SK-N-SH (cell line): ENCODE results near the gene TMEM138. TPM values are rescaled to one million over a fixed set of nuclear protein-coding genes. Genes with fewer than 3 reads are reported as not detected.

Experiments used
- CTCF ChIA-PET: fragments of 300-600, 350-600 bp; formaldehyde crosslinking; extraction: SDS; loops from one replicate; lab custom pipeline; 2021; lab: Yijun Ruan, JAX
- POLR2A ChIA-PET: fragments of 350-600 bp; sonication (Branson Sonifier 250); formaldehyde crosslinking; extraction: SDS; loops from one replicate; lab custom pipeline; 2020; ENCODE audit warnings: antibody characterized with exemption, inconsistent platforms; lab: Yijun Ruan, JAX
- DNase-seq: peaks from one replicate; pipeline ENCODE4 v3.0.0; 2012
- H2AFZ ChIP-seq: fragments of 200-600 bp; sonication (generic); 2 replicates; pipeline ENCODE4 v1.8.1; 2016; ENCODE audit warnings: antibody characterized with exemption, mild to moderate bottlenecking, low read depth
- H3F3A ChIP-seq: fragments of 200-600 bp; sonication (generic); replicated peaks from 2 replicates; pipeline ENCODE3; 2016; ENCODE audit warnings: antibody characterized with exemption, mild to moderate bottlenecking; ENCODE audit not compliant: insufficient read depth
- H3K27ac ChIP-seq, 2 experiments: fragments of 200-500 bp in 1 of 2; fragments of 200-600 bp in 1 of 2; sonication (Bioruptor generic) in 1 of 2; sonication (generic), shearing (Covaris generic) in 1 of 2; 2 replicates each; pipeline versions ENCODE4 v1.5.1 to v1.6.1; 2014 to 2016; ENCODE audit warnings: low read depth in 2 of 2, inconsistent platforms in 1 of 2, low read length in 1 of 2, mild to moderate bottlenecking in 1 of 2, mixed read lengths in 1 of 2
- H3K27me3 ChIP-seq: fragments of 200-600 bp; sonication (generic), shearing (Covaris generic); 2 replicates; pipeline ENCODE4 v1.6.1; 2016; ENCODE audit warnings: mixed run types; ENCODE audit not compliant: insufficient read depth
- H3K36me3 ChIP-seq, 2 experiments: fragments of 200-500 bp in 1 of 2; fragments of 200-600 bp in 1 of 2; sonication (Bioruptor generic) in 1 of 2; sonication (generic) in 1 of 2; replicated peaks in 1 of 2; 2 replicates each; pipeline versions ENCODE3 to v1.5.1; 2014 to 2016; ENCODE audit warnings: low read length in 1 of 2, mild to moderate bottlenecking in 1 of 2; ENCODE audit not compliant: insufficient read depth in 2 of 2, control insufficient read depth in 1 of 2
- H3K4me1 ChIP-seq, 2 experiments: fragments of 200-500 bp in 1 of 2; fragments of 200-600 bp in 1 of 2; sonication (Bioruptor generic) in 1 of 2; sonication (generic), shearing (Covaris generic) in 1 of 2; 2 replicates each; pipeline versions ENCODE4 v1.5.1 to v1.6.1; 2014 to 2016; ENCODE audit warnings: low read depth in 1 of 2, low read length in 1 of 2, mixed run types in 1 of 2; ENCODE audit not compliant: insufficient read depth in 2 of 2, control insufficient read depth in 1 of 2
- H3K4me2 ChIP-seq: fragments of 200-600 bp; sonication (generic), shearing (Covaris generic); 2 replicates; pipeline ENCODE4 v1.6.1; 2017; ENCODE audit warnings: mixed run types
- H3K4me3 ChIP-seq, 2 experiments: fragments of 200-500 bp in 1 of 2; fragments of 200-600 bp in 1 of 2; sonication (Bioruptor generic) in 1 of 2; sonication (generic), shearing (Covaris generic) in 1 of 2; 2 replicates each; pipeline versions ENCODE4 v1.5.1 to v1.8.1; 2014 to 2016; ENCODE audit warnings: low read depth in 2 of 2, inconsistent platforms in 1 of 2, low read length in 1 of 2, mild to moderate bottlenecking in 1 of 2, mixed read lengths in 1 of 2, moderate library complexity in 1 of 2
- H3K79me2 ChIP-seq: fragments of 200-600 bp; sonication (generic); 2 replicates; pipeline ENCODE4 v1.8.1; 2017; ENCODE audit warnings: mild to moderate bottlenecking; ENCODE audit not compliant: insufficient read depth
- H3K9ac ChIP-seq: fragments of 200-600 bp; sonication (generic); 2 replicates; pipeline ENCODE4 v1.6.1; 2017; ENCODE audit warnings: mixed run types
- H3K9me2 ChIP-seq: fragments of 200-600 bp; sonication (generic); 2 replicates; pipeline ENCODE4 v1.6.1; 2017; ENCODE audit warnings: mixed run types
- H3K9me3 ChIP-seq: fragments of 200-600 bp; sonication (generic); 2 replicates; pipeline ENCODE4 v1.6.1; 2017; ENCODE audit warnings: mixed run types, mild to moderate bottlenecking, moderate library complexity
- H4K20me1 ChIP-seq: fragments of 200-600 bp; sonication (generic); 2 replicates; pipeline ENCODE4 v1.6.1; 2017; ENCODE audit warnings: mild to moderate bottlenecking, mixed run types; ENCODE audit not compliant: insufficient read depth
- CHD2 ChIP-seq: fragments of 150-350 bp; IDR thresholded peaks from 2 replicates; pipeline ENCODE4 v1.6.1; 2018; ENCODE audit warnings: low read length; ENCODE audit not compliant: partially characterized antibody
- CTCF ChIP-seq: fragments of 200-600 bp; sonication (generic); IDR thresholded peaks from 2 replicates; pipeline ENCODE4 v1.6.1; 2017; ENCODE audit warnings: antibody characterized with exemption, mild to moderate bottlenecking, moderate library complexity
- ELF1 ChIP-seq: IDR thresholded peaks from 2 replicates; pipeline ENCODE4 v1.4.0; 2012
- FOSL2 ChIP-seq: IDR thresholded peaks from 2 replicates; pipeline ENCODE4 v1.4.0; 2012; ENCODE audit warnings: low read depth, mild to moderate bottlenecking, moderate library complexity, borderline replicate concordance
- FOXM1 ChIP-seq: IDR thresholded peaks from 2 replicates; pipeline ENCODE4 v1.4.0; 2012; ENCODE audit warnings: low read depth, mild to moderate bottlenecking
- IRF3 ChIP-seq: fragments of 150-350 bp; IDR thresholded peaks from 2 replicates; pipeline ENCODE4 v1.6.1; 2016; ENCODE audit warnings: mild to moderate bottlenecking, low read depth, low read length
- JUND ChIP-seq: IDR thresholded peaks from 2 replicates; pipeline ENCODE4 v1.4.0; 2012
- MAX ChIP-seq: IDR thresholded peaks from 2 replicates; pipeline ENCODE4 v1.4.0; 2012; ENCODE audit warnings: low read depth
- MEF2A ChIP-seq: IDR thresholded peaks from 2 replicates; pipeline ENCODE4 v1.4.0; 2012; ENCODE audit warnings: low read depth, borderline replicate concordance
- MXI1 ChIP-seq: IDR thresholded peaks from 2 replicates; pipeline ENCODE4 v1.6.1; 2012; ENCODE audit warnings: mild to moderate bottlenecking, low read depth, low read length, improper control_type of control experiment
- NFIC ChIP-seq: IDR thresholded peaks from 2 replicates; pipeline ENCODE4 v1.4.0; 2012; ENCODE audit warnings: borderline replicate concordance
- POLR2AphosphoS5 ChIP-seq: IDR thresholded peaks from 2 replicates; pipeline ENCODE4 v1.6.1; 2012; ENCODE audit warnings: low read depth, low read length
- RAD21 ChIP-seq: IDR thresholded peaks from 2 replicates; pipeline ENCODE4 v1.6.1; 2012; ENCODE audit warnings: mild to moderate bottlenecking, low read length
- REST ChIP-seq: IDR thresholded peaks from 2 replicates; pipeline ENCODE4 v1.6.1; 2012; ENCODE audit warnings: mild to moderate bottlenecking, low read depth, low read length, moderate library complexity
- SIN3A ChIP-seq: IDR thresholded peaks from 2 replicates; pipeline ENCODE4 v1.6.1; 2012; ENCODE audit warnings: low read depth, mild to moderate bottlenecking, low read length, moderate library complexity, borderline replicate concordance
- TAF1 ChIP-seq: IDR thresholded peaks from 2 replicates; pipeline ENCODE4 v1.6.1; 2012; ENCODE audit warnings: low read depth, mild to moderate bottlenecking, low read length, moderate library complexity, borderline replicate concordance
- USF1 ChIP-seq: IDR thresholded peaks from 2 replicates; pipeline ENCODE4 v1.4.0; 2012; ENCODE audit warnings: low read depth, borderline replicate concordance
- YY1 ChIP-seq: IDR thresholded peaks from 2 replicates; pipeline ENCODE4 v1.4.0; 2012; ENCODE audit warnings: low read depth, mild to moderate bottlenecking
- WGBS: methylation state at CpG from one replicate; pipeline ENCODE4 v1.1.6; 2017; ENCODE audit warnings: low lambda C conversion rate; 5-methylcytosine and 5-hydroxymethylcytosine counted together
- polyA plus RNA-seq, 3 experiments: library from polyadenylated mRNA; depleted of rRNA; stranded (reverse); fragments of >200 nt; gene quantifications; 2 replicates each; pipeline ENCODE4 v1.2.3, GENCODE V29; 2012

The TMEM138 gene
- polyA plus RNA-seq, 1 of the 3 experiments (the other 2 are of a cell fraction): 82.2 TPM

GRCh38 chr11:61361237-61361740 is 885 bp upstream of the TMEM138 start:
- TF ChIP-seq USF1 (no peak), TAF1 (no peak), SIN3A (no peak), MAX (no peak), MXI1 (no peak), NFIC (no peak), FOSL2 (no peak)
- TF ChIP-seq, all 33 proteins: peak for 0
- peak overlapping the region; percentile 98 to 99 for H3K27ac ChIP-seq
- peaks cover 14% of the 10 kb centered on the region for H3F3A ChIP-seq
- ChIA-PET CTCF (interaction anchor here (1.0 to 12.1 kb wide), 7 partner anchors 9 to 31 kb away, joined by 3 to 101 read pairs (median 6); partner anchors contain the start of gene TMEM216), POLR2A (interaction anchor here (0.6 to 3.9 kb wide), 16 partner anchors 8 to 421 kb away, joined by 3 to 57 read pairs (median 8); partner anchors contain the start of genes CPSF7, DDB1, SDHAF2 and TKFC)
- no peaks in the 10 kb centered on the region for H3K9me2 ChIP-seq
- no peaks in the 10 kb centered on the region for H4K20me1 ChIP-seq
- H3K27me3 ChIP-seq: no peaks in the 10 kb centered on the region
- DNase-seq: peak; percentile 40
- no peaks in the 10 kb centered on the region for H3K9me3 ChIP-seq
- peak overlapping the region; percentile 69 for H2AFZ ChIP-seq
- peaks cover 16 to 21% of the 10 kb centered on the region in 2 experiments for H3K36me3 ChIP-seq
- WGBS: 3% methylated on average over 19 of the region's 22 CpGs
- peaks cover 49% of the 10 kb centered on the region for H3K79me2 ChIP-seq
- peak overlapping the region; percentile 98 for H3K4me2 ChIP-seq
- H3K9ac ChIP-seq: peak overlapping the region; percentile 97
- peak overlapping the region; percentile 68 to 71 for H3K4me3 ChIP-seq
- H3K4me1 ChIP-seq: peaks cover 7 to 14% of the 10 kb centered on the region in 2 experiments; a peak in 3 of 4 replicates

- H3K4me2 ChIP-seq: peak overlapping the region; percentile 98
- WGBS: 0% methylated on average over 12 of the region's 12 CpGs
- no peaks in the 10 kb centered on the region for H3K9me3 ChIP-seq
- H4K20me1 ChIP-seq: no peaks in the 10 kb centered on the region
- peaks cover 26 to 33% of the 10 kb centered on the region in 2 experiments for H3K36me3 ChIP-seq
- peak overlapping the region; percentile 98 to 99 for H3K27ac ChIP-seq
- peak overlapping the region; percentile 69; the same call in 1 of the 2 replicates for H2AFZ ChIP-seq
- peak overlapping the region; percentile 68 to 71 for H3K4me3 ChIP-seq
- peaks cover 49% of the 10 kb centered on the region for H3K79me2 ChIP-seq
- no peaks in the 10 kb centered on the region for H3K9me2 ChIP-seq
- ChIA-PET CTCF (interaction anchor here (1.1 to 12.1 kb wide), 9 partner anchors 9 to 108 kb away, joined by 3 to 101 read pairs (median 5); partner anchors contain the start of gene TMEM216), POLR2A (interaction anchor here (0.8 to 3.9 kb wide), 17 partner anchors 8 to 430 kb away, joined by 3 to 57 read pairs (median 8); partner anchors contain the start of genes CPSF7, DDB1, FEN1 and SDHAF2)
- peaks cover 14% of the 10 kb centered on the region for H3F3A ChIP-seq
- no peaks in the 10 kb centered on the region for H3K27me3 ChIP-seq
- DNase-seq: peak; percentile 53
- peak overlapping the region; percentile 97 for H3K9ac ChIP-seq
- H3K4me1 ChIP-seq: peaks cover 10 to 14% of the 10 kb centered on the region in 2 experiments; a peak in 3 of 4 replicates
- TF ChIP-seq FOSL2: no peak
- no peak for TF ChIP-seq MEF2A
- no peak for TF ChIP-seq NFIC
- no peak for TF ChIP-seq POLR2AphosphoS5
- TF ChIP-seq ELF1: no peak
- TF ChIP-seq CHD2: no peak
- no peak for TF ChIP-seq REST
- TF ChIP-seq IRF3: no peak
- no peak for TF ChIP-seq JUND
- TF ChIP-seq FOXM1: no peak
- TF ChIP-seq TAF1: no peak
- no peak for TF ChIP-seq MAX
- no peak for TF ChIP-seq RAD21
- no peak for TF ChIP-seq YY1
- no peak for TF ChIP-seq CTCF
Measured at GRCh38 chr11:61362542-61362875, 335 bp downstream of the TMEM138 start.
